Globus pallidus (tissue), 1 donor: ENCODE results near the gene PON2.

Source experiments
- DNase-seq: peaks from one replicate; pipeline ENCODE4 v3.0.0-alpha.2; 2015; ENCODE audit warnings: low spot score

Gene PON2

GRCh38 chr7:95444796-95445195 lies 10.0 kb upstream of the PON2 start:
- no peak for DNase-seq

- DNase-seq: no peak
Measured at GRCh38 chr7:95441042-95441823, 6.4 kb upstream of the PON2 start.

GRCh38 chr7:95440394-95441038 lies 5.7 kb upstream of the PON2 start:
- no peak for DNase-seq

- no peak for DNase-seq
Measured at GRCh38 chr7:95436407-95436806, 1.6 kb upstream of the PON2 start.

GRCh38 chr7:95435422-95435780 lies 573 bp upstream of the PON2 start:
- DNase-seq: no peak

GRCh38 chr7:95433952-95434556 lies 774 bp downstream of the PON2 start:
- DNase-seq: no peak

GRCh38 chr7:95433129-95433528 lies 1.7 kb downstream of the PON2 start:
- DNase-seq: no peak

- no peak for DNase-seq
Measured at GRCh38 chr7:95432606-95433005, 2.2 kb downstream of the PON2 start.

GRCh38 chr7:95430864-95431263 lies 4.0 kb downstream of the PON2 start:
- no peak for DNase-seq

- no peak for DNase-seq
Measured at GRCh38 chr7:95429241-95429990, 5.4 kb downstream of the PON2 start.

GRCh38 chr7:95427914-95428516 lies 6.8 kb downstream of the PON2 start:
- no peak for DNase-seq

GRCh38 chr7:95427166-95427565 lies 7.7 kb downstream of the PON2 start:
- DNase-seq: peak; percentile 64

GRCh38 chr7:95425694-95426093 lies 9.1 kb downstream of the PON2 start:
- DNase-seq: no peak

- no peak for DNase-seq
Measured at GRCh38 chr7:95424716-95425115, 10.1 kb downstream of the PON2 start.

GRCh38 chr7:95421847-95422444 lies 12.9 kb downstream of the PON2 start:
- DNase-seq: no peak

- peak; percentile 81 for DNase-seq
Measured at GRCh38 chr7:95421000-95421846, 13.6 kb downstream of the PON2 start.

GRCh38 chr7:95412075-95412474 lies 22.8 kb downstream of the PON2 start:
- DNase-seq: no peak

GRCh38 chr7:95411666-95412065 lies 23.2 kb downstream of the PON2 start:
- DNase-seq: no peak

GRCh38 chr7:95411036-95411435 lies 23.8 kb downstream of the PON2 start:
- DNase-seq: no peak

- DNase-seq: no peak
Measured at GRCh38 chr7:95407751-95408150, 27.1 kb downstream of the PON2 start.

GRCh38 chr7:95405800-95406199 lies 29.0 kb downstream of the PON2 start:
- no peak for DNase-seq
